ENCODE measurements around the gene CHD1L.
A peak's percentile ranks its signal among the peaks of the same experiment; 100 is the strongest.

The CHD1L gene

GRCh38 chr1:147214842-147215539 is 27.5 kb upstream of the CHD1L start:
- peak; percentile 8 to 10 for DNase-seq (ENCODE audit: low read depth in 2 of 2)
- no peak overlapping the region for H3K4me3 ChIP-seq (replicated peaks in 1 of 2; ENCODE audit: low read depth in 2 of 2, low read length in 2 of 2)
- TF ChIP-seq, protein P1, sequence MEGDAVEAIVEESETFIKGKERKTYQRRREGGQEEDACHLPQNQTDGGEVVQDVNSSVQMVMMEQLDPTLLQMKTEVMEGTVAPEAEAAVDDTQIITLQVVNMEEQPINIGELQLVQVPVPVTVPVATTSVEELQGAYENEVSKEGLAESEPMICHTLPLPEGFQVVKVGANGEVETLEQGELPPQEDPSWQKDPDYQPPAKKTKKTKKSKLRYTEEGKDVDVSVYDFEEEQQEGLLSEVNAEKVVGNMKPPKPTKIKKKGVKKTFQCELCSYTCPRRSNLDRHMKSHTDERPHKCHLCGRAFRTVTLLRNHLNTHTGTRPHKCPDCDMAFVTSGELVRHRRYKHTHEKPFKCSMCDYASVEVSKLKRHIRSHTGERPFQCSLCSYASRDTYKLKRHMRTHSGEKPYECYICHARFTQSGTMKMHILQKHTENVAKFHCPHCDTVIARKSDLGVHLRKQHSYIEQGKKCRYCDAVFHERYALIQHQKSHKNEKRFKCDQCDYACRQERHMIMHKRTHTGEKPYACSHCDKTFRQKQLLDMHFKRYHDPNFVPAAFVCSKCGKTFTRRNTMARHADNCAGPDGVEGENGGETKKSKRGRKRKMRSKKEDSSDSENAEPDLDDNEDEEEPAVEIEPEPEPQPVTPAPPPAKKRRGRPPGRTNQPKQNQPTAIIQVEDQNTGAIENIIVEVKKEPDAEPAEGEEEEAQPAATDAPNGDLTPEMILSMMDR (IDR thresholded peaks at IDR 0.05; ENCODE audit: low read depth, low read length), result no peak

DNA sequence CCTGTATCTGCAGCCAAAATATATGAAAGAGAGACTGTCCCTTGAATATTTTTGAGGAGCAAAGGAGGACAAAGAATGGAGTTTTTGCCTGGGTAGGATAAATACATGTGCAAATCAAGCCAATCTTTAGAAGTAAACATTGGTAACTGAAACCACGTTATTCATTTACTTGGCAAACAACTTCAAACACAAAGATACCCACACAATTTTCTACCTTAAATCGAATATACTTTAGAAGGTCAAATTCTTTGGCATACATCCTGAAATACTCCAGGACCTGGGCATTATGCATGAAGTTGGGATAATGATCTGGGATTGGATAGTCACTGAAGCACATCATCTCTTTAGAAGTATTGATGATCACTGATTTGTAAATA is 27.0 kb upstream of the CHD1L start:
- no peak overlapping the region for H3K4me3 ChIP-seq (replicated peaks in 1 of 2; ENCODE audit: low read depth in 2 of 2, low read length in 2 of 2)
- TF ChIP-seq, protein P1 (IDR thresholded peaks at IDR 0.05; ENCODE audit: low read depth, low read length), result no peak
- DNase-seq (ENCODE audit: low read depth in 2 of 2), result no peak

GRCh38 chr1:147216124-147216523 is 26.4 kb upstream of the CHD1L start:
- no peak for DNase-seq (ENCODE audit: low read depth in 2 of 2)
- H3K4me3 ChIP-seq (replicated peaks in 1 of 2; ENCODE audit: low read depth in 2 of 2, low read length in 2 of 2), result no peak overlapping the region
- TF ChIP-seq, protein P1 (IDR thresholded peaks at IDR 0.05; ENCODE audit: low read depth, low read length), result no peak

- no peak overlapping the region for H3K4me3 ChIP-seq (replicated peaks in 1 of 2; ENCODE audit: low read depth in 2 of 2, low read length in 2 of 2)
- TF ChIP-seq, protein P1 (IDR thresholded peaks at IDR 0.05; ENCODE audit: low read depth, low read length), result no peak
These were observed 25.3 kb upstream of the CHD1L start for GRCh38 chr1:147217141-147217540.

GRCh38 chr1:147218606-147219005 is 23.9 kb upstream of the CHD1L start:
- H3K4me3 ChIP-seq (replicated peaks in 1 of 2; ENCODE audit: low read depth in 2 of 2, low read length in 2 of 2), result no peak overlapping the region
- no peak for DNase-seq (ENCODE audit: low read depth in 2 of 2)
- TF ChIP-seq, protein P1 (IDR thresholded peaks at IDR 0.05; ENCODE audit: low read depth, low read length), result no peak

More at GRCh38 chr1:147217141-147217540, 25.3 kb upstream of the CHD1L start:
- DNase-seq (ENCODE audit: low read depth in 2 of 2), result no peak

DNA sequence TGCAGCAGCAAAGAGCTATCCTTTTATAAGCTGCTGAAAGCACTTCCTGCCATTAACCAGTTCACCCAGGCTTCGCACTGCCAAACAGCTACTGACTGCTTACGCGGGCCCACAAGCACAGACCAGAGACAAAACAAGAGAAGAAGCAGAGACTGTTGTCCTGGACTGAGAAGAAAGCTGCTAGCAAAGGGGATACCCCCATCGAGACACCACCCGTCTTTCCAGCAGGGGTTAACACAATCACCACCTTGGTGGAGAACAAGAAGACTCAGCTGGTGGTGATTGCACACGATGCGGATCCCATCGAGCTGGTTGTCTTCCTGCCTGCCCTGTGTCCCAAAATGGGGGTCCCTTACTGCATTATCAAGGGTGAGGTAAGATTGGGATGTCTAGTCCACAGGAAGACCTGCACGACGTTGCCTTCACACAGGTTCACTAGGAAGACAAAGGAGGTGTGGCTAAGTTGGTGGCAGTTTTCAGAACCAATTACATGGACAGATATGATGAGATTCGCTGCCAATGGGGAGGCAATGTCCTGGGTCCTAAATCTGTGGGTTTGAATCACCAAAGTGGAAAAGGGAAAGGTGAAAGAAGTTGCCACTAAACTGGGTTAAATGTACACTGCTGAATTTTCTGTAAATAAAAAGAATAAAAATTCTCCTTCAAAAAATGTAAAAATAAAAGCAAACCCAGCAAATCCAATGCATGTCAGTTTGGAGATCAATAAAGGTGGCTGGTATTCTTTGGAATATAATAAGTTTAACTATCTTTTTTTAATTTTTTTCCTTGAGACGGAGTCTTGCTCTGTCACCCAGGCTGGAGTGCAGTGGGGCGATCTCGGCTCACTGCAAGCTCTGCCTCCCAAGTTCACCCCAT is 18.5 kb upstream of the CHD1L start:
- H3K4me3 ChIP-seq (replicated peaks in 1 of 2; ENCODE audit: low read depth in 2 of 2, low read length in 2 of 2), result no peak overlapping the region
- DNase-seq (ENCODE audit: low read depth in 2 of 2), result no peak
- TF ChIP-seq, protein P1 (IDR thresholded peaks at IDR 0.05; ENCODE audit: low read depth, low read length), result no peak

Data from cardiac fibroblast (primary cell).